Measurements from ENCODE around the gene TMEM190. TPM values are rescaled to one million over a fixed set of nuclear protein-coding genes. Genes with fewer than 3 reads are reported as not detected.

Gene TMEM190
- total RNA-seq, 1 experiment from 2014 or later: not detected

GRCh38 chr19:55373306-55373992 is 3.2 kb upstream of the TMEM190 start:
- no peaks in the 10 kb centered on the region for H3K27me3 ChIP-seq
- peak overlapping the region; percentile 83 for H3K27ac ChIP-seq
- H3K9me3 ChIP-seq (replicated peaks): no peaks in the 10 kb centered on the region
- peaks cover 51% of the 10 kb centered on the region for H3K4me1 ChIP-seq
- no peaks in the 10 kb centered on the region for H3K36me3 ChIP-seq
- H3K4me3 ChIP-seq: peak overlapping the region; percentile 36; the same call in 1 of the 2 replicates
- DNase-seq: no peak

- Histone ChIP-seq H3K27me3 (no peaks in the 10 kb centered on the region), H3K9me3 (replicated peaks) (no peaks in the 10 kb centered on the region), H3K4me1 (peaks cover 57% of the 10 kb centered on the region), H3K27ac (peak overlapping the region; percentile 83), H3K36me3 (no peaks in the 10 kb centered on the region), H3K4me3 (peak overlapping the region; percentile 36)
- peak; percentile 70 to 82 for DNase-seq
Observed at GRCh38 chr19:55373993-55374757, 2.5 kb upstream of the TMEM190 start.

GRCh38 chr19:55377356-55378131 is 918 bp downstream of the TMEM190 start:
- no peaks in the 10 kb centered on the region for H3K9me3 ChIP-seq (replicated peaks)
- no peaks in the 10 kb centered on the region for H3K36me3 ChIP-seq
- no peaks in the 10 kb centered on the region for H3K27me3 ChIP-seq
- peak overlapping the region; percentile 66 for H3K27ac ChIP-seq
- H3K4me3 ChIP-seq: peak overlapping the region; percentile 61
- DNase-seq: peak; percentile 55 to 58
- peaks cover 48% of the 10 kb centered on the region for H3K4me1 ChIP-seq

GRCh38 chr19:55379174-55379573 is 2.5 kb downstream of the TMEM190 start:
- H3K4me1 ChIP-seq: peaks cover 37% of the 10 kb centered on the region
- H3K27ac ChIP-seq: peak overlapping the region; percentile 76
- H3K27me3 ChIP-seq: no peaks in the 10 kb centered on the region
- H3K36me3 ChIP-seq: no peaks in the 10 kb centered on the region
- H3K9me3 ChIP-seq (replicated peaks): no peaks in the 10 kb centered on the region
- DNase-seq: peak; percentile 98
- peak overlapping the region; percentile 11; the same call in 1 of the 2 replicates for H3K4me3 ChIP-seq

- no peak overlapping the region for H3K4me3 ChIP-seq
- peaks cover 8% of the 10 kb centered on the region for H3K36me3 ChIP-seq
- H3K9me3 ChIP-seq (replicated peaks): no peaks in the 10 kb centered on the region
- peaks cover 23% of the 10 kb centered on the region for H3K4me1 ChIP-seq
- no peak overlapping the region for H3K27ac ChIP-seq
- no peak for DNase-seq
- H3K27me3 ChIP-seq: no peaks in the 10 kb centered on the region
Observed at GRCh38 chr19:55382013-55382412, 5.4 kb downstream of the TMEM190 start.

GRCh38 chr19:55382522-55383054 is 6.0 kb downstream of the TMEM190 start:
- H3K9me3 ChIP-seq (replicated peaks): no peaks in the 10 kb centered on the region
- peaks cover 26% of the 10 kb centered on the region for H3K4me1 ChIP-seq
- H3K4me3 ChIP-seq: no peak overlapping the region
- peaks cover 14% of the 10 kb centered on the region for H3K36me3 ChIP-seq
- H3K27ac ChIP-seq: no peak overlapping the region
- H3K27me3 ChIP-seq: no peaks in the 10 kb centered on the region
- DNase-seq: no peak

- Histone ChIP-seq H3K4me1 (peaks cover 29% of the 10 kb centered on the region), H3K27me3 (no peaks in the 10 kb centered on the region), H3K9me3 (replicated peaks) (no peaks in the 10 kb centered on the region), H3K4me3 (no peak overlapping the region), H3K27ac (no peak overlapping the region), H3K36me3 (peaks cover 23% of the 10 kb centered on the region)
- DNase-seq: no peak
Observed at GRCh38 chr19:55383279-55384130, 6.9 kb downstream of the TMEM190 start.

- Histone ChIP-seq H3K27ac (peak within 1 kb of the TSS; percentile 73), H3K4me3 (peak within 1 kb of the TSS; percentile 86), H3K9me3 (replicated peaks) (no peaks in the 10 kb centered on the region), H3K36me3 (peaks cover 31% of the 10 kb centered on the region), H3K4me1 (peaks cover 24% of the 10 kb centered on the region), H3K27me3 (no peaks in the 10 kb centered on the region)
- no peak for DNase-seq
Observed at GRCh38 chr19:55384131-55384919, 7.7 kb downstream of the TMEM190 start, which contains the start of gene TMEM238. TSS of gene TMEM238 (minus strand) at chr19:55384292. CDS start at chr19:55384259, 33 bp downstream.

GRCh38 chr19:55384920-55385723 is 8.5 kb downstream of the TMEM190 start:
- peak overlapping the region; percentile 73 for H3K27ac ChIP-seq
- peaks cover 38% of the 10 kb centered on the region for H3K36me3 ChIP-seq
- H3K9me3 ChIP-seq (replicated peaks): no peaks in the 10 kb centered on the region
- no peaks in the 10 kb centered on the region for H3K27me3 ChIP-seq
- H3K4me3 ChIP-seq: peak overlapping the region; percentile 86
- DNase-seq: peak; percentile 95 to 97
- peaks cover 17% of the 10 kb centered on the region for H3K4me1 ChIP-seq

- peak within 1 kb of the TSS; percentile 73 for H3K27ac ChIP-seq
- no peaks in the 10 kb centered on the region for H3K9me3 ChIP-seq (replicated peaks)
- DNase-seq: peak; percentile 98 to 99
- peaks cover 17% of the 10 kb centered on the region for H3K4me1 ChIP-seq
- peaks cover 42% of the 10 kb centered on the region for H3K36me3 ChIP-seq
- no peaks in the 10 kb centered on the region for H3K27me3 ChIP-seq
- H3K4me3 ChIP-seq: peak within 1 kb of the TSS; percentile 86
Observed at GRCh38 chr19:55385724-55386492, 9.3 kb downstream of the TMEM190 start, which contains the start of gene RPL28. TSS of gene RPL28 (plus strand) at chr19:55385932. CDS start at chr19:55386358, 426 bp downstream.

- H3K4me1 ChIP-seq: peaks cover 17% of the 10 kb centered on the region
- DNase-seq: no peak
- peak overlapping the region; percentile 73; the same call in 1 of the 2 replicates for H3K27ac ChIP-seq
- no peaks in the 10 kb centered on the region for H3K9me3 ChIP-seq (replicated peaks)
- peaks cover 42% of the 10 kb centered on the region for H3K36me3 ChIP-seq
- H3K27me3 ChIP-seq: no peaks in the 10 kb centered on the region
- H3K4me3 ChIP-seq: peak overlapping the region; percentile 86
Observed at GRCh38 chr19:55386493-55386971, 9.9 kb downstream of the TMEM190 start.

All from SJCRH30 (cell line).